Measurements from ENCODE around the gene RTN4.
A peak's percentile ranks its signal among the peaks of the same experiment; 100 is the strongest.
"Not testable (repeated sequence)": the region's sequence is repeated elsewhere in the genome, so short reads cannot be mapped to it uniquely, and the experiment has no call there.

The RTN4 gene

DNA sequence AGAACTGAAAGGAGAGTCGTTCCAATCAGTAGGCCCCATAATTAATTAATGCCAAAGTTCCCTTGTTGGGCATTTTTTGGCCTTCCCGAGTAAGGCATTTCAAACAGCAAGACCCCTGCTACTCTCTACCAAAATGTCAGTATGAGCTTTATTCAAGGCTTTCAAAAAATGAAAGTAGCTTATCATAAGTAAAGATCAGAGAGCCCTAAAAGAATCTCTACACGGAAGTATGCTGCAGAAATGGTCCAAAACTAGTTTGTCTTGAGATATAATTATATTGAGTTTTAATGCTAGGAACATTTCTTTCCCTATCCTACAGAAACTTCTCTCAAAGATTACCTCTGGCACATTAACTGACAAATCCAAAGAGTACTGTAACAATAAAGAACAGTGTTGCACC lies 43.9 kb downstream of the RTN4 start:
- DNase-seq (ENCODE audit: low spot score) = no peak

DNA sequence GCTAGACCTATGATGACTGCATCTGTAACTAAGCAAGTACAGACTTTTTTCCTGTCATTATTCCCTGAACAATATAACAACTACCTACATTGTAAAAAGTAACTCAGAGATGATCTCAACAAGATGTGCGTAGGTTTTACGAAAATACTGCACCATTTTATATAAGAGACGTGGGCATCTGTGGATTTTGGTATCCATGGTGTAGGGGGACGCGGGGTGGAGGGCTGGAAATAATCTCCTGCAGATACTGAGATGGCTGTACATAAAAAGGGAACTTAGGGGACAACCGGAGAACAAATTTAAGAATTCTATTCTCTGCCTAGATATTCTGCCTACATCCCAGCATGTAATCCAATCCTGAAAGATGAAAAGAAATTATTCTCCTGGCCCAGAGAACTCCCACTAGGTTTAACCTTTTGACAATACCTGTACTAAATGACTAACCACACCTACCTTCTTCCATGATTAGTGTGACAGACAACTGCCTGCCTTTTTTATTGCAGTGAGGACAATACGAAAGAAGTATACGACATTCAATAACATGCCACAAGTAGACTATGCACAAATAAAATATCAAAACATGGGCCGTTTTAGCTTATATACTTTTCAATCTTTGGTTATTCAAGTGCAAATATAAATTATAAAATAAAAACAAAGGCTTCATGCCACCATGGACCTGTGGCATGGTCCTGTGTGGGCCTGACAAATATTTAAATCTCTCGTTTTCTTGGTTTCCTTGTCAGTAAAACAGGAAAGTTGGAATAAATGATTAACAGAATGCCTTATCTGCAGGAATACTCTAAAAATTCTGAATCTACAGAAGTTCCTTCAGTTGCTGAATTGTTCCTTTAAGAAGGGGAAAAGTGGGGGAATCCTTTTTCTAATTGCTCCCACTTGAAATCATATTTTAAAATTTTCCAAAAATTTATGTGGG lies 46.3 kb downstream of the RTN4 start:
- DNase-seq (ENCODE audit: low spot score) = no peak

DNA sequence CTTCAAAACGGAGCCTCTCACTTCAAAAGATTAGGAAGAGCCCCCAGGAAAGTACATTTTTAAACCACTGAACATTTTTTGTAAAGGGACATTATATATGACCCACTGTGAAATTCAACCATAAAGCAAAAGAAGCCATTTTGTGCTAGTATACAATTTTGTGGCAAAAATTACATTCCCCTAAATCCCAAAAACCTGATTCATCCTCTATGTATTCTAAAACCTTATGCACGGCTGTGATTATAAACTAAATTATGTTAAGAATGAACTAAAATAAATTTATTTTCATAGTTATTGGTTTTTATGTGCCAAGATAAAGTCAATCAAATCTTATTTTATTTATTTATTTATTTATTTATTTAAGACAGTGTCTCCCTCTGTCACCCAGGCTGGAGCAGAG lies 48.5 kb downstream of the RTN4 start:
- DNase-seq (ENCODE audit: low spot score) = no peak

DNA sequence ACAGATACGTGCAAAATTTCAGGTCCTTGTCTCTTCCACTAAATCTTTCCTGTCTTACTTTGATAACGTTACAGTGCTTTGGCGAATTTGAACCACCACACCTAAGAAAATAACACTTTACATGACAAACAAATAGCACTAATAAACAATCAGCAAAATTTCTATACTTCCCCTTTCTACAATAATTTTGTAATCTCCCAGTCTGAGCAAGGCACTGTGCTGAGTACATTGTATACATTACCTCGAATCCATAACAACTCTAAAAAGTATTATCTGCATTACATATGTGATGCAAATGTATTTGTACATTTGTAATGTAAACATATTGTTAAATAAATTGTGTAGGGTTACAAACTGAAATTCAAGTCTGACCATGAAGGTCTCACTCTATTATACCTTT lies 49.9 kb downstream of the RTN4 start:
- DNase-seq (ENCODE audit: low spot score) = no peak

DNA sequence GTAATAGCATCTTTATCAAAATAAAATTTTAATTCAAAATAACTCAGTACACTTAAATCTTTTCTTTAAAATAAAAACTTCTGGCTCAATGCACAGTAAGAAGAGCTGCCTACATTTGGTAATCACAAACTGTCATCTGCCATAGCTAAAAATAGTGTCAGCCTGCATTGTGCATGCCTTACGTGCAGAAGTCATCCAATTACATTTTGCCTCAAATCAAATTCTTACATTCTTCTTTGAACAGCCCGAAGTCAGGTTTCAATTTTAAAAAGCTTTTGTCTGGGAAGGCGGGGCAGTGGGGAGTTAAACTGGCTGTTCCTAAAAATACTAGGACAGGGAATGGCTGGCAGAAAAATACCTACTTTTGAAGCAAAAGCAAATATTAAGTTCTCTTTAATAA lies 51.1 kb downstream of the RTN4 start:
- peak; percentile 60 for DNase-seq (ENCODE audit: low spot score)

DNA sequence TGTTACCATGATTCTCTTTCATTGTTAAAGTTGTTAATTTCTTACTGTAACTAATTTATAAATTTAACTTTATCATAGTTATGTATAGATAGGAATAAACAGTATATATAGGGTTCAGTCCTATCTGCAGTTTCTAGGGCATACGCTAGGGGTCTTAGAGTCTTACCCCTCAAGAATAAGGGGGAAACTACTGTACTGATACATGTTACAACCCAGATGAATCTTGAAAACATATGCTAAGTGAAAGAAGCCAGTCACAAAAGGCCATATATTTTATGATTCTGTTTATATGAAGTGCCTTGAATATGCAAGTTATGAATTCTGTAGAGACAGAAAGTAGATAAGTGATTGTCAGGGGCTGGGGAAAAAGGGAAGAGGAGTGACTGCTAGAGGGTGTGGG lies 52.4 kb downstream of the RTN4 start:
- no peak for DNase-seq (ENCODE audit: low spot score)

DNA sequence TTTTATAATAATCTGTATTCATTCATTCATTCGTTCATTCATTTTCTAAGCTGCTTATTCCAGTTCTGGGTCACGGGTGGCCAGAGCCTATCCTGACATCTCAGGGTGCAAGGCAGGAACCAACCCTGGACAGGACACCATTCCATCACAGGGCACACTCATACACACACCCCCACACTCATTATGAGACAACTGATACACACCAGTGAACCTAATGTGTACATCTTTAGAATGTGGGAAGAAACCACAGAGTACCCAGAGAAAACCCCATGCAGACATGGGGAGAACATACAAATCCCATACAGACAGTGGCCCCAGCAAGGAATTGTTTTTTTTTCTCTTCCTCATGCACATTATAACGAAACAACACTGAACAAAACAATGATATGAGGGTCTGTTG lies 54.7 kb downstream of the RTN4 start:
- DNase-seq (ENCODE audit: low spot score) = no peak

DNA sequence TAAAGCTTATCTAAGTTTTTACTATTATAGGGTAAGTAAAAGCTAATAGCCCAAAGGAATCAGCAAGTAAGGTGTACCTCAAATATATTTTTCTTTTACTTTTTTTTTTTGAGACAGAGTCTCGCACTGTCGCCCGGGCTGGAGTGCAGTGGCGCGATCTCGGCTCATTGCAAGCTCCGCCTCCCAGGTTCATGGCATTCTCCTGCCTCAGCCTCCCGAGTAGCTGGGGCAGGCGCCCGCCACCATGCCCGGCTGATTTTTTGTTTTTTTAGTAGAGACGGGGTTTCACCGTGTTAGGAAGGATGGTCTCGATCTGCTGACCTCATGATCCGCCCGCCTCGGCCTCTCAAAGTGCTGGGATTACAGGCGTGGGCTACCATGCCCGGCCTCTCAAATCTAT lies 59.6 kb downstream of the RTN4 start:
- not testable (repeated sequence) for DNase-seq (ENCODE audit: low spot score)

DNA sequence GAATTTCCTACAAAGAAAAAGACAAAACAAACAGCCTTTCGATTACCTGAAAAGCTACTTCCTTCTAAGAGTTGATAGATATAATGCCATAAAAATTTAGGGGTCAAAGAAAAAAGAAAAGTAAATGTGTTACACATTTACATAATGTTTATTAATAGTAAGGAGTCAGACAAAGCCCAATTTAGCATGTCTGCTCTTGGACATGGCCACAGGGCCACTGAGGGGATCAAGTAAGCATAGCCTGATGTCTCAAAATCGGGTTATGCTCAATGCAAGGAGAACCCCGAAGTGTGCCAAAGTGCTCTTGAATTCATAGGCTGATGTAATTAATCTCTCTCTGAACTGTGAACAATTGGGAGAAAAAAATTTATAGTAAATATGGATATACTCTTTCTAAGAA lies 61.6 kb downstream of the RTN4 start:
- DNase-seq (ENCODE audit: low spot score) = no peak

DNA sequence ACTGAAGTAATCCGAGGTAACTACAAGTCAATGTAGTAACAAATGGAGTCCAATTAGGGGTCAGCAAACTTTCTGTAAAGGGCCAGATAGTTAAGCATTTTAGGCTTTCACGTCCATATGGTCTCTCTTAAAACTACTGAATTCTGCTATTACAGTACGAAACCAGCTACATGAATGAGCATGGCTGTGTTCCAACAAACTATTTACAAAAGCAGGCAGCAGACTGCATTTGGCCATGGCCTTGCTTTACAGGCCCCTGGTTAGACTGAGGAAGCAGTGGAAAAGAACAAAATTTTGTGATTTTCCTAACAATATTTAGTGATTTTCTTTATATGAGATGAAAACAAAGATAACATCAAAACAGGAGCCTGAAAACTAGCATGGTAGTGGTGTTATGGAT lies 64.0 kb downstream of the RTN4 start:
- DNase-seq (ENCODE audit: low spot score) = no peak

DNA sequence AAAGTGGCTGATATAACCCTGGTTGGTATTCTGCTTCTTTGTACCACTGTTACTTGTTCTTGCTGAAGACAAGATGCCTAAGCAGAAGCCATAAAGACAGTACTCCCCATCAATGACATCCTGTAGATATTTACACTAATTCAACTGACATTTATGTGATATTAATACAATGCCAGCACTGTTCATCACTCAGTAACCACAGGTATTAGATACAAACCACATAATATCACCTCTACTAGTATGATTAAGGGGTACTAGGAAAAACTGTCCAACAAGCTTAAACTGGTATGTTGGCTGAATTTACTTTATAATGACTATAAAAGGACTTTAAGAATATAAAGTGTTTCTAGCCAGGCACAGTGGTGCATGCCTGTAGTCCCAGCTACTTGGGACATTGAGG lies 65.8 kb downstream of the RTN4 start:
- no peak for DNase-seq (ENCODE audit: low spot score)

DNA sequence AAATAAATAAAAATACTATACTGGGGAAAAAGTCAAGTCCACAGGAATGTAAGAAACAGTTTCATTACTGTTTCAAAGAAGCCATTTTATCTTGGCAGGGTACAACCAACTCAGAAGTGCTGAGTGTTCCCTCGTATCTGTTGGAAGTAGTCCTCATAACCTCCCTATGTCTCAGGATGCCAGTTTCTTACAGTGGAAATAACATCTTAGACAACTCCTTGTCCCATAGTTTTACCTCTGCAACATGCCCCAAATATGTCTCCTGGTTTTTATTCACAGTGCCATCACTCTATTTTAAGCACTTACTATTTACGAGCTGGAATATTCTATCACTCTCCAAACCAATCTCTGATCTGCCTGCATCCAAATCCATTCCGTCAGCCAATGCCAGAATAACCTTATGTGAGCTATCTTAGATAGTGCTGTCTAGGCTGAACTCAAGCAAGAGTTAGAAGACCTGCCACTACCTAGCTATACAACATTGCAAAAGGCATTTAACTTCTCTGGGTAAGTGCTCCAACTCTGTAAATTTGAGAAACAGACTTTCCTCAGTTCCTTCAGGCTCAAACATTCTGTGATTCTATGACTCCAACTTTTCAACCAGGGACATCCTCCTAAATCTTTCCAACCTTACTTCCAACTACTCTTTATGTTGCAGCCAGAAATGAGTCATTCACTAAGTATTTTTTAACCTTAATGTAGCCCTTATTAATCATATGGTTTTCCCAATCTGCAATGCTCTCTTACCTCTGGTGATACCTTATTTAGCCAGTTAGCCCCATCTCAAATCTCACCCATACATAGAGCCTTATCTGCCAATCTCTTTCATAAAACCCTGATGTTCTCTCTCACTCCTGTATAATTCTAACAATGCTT lies 66.7 kb downstream of the RTN4 start:
- DNase-seq (ENCODE audit: low spot score) = peak; percentile 19

DNA sequence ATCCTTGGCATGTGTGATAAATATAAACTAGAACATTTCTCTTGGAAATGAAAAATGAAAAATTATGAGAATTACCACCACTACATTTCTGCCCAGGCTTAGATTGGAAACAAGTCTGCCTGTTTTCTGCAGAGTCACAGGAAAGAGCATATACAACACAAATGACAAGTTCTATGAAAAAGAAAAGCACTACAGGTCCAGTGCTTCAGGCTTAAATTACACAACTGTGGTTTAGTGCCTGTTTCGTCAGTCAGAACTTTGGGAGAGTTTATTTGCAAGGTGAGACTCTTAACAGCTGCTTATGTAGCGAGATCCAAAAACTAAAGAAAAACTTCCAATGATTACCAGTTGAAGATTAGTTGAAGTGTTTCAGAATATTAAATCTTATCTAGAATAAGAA lies 68.9 kb downstream of the RTN4 start:
- no peak for DNase-seq (ENCODE audit: low spot score)

DNA sequence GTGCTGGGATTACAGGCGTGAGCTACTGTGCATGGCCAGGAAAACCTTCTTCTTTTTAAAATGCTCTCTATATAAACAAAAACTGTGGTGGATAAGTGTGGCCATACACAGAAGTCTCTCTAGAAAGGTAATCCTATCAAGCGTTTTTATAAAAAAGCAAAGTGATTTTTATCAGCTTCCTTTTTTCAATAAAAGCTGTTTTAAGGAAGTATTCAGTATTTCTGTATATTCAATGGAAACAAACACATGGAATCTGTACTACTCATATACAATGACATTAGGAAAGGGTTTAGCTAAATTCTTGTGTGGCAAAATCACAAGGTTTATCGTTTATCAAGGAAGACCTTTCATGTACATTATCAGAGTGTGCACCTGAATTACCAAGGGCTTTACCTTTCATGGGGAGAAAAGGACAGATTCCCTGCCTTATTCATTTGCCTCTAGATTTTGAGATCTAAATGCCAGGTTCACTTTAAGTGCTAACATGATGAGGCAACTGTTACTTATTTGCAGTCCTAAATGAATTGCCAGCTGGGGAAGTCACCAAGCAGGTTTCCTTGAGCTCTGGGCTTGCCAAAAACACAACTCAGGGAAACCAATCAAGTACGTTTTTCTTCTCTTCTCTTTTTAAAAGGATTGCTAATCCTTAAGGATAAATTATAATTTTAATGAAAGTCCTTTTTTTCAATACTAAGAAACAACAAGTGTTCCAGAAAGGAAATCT lies 70.8 kb downstream of the RTN4 start:
- DNase-seq (ENCODE audit: low spot score) = no peak

DNA sequence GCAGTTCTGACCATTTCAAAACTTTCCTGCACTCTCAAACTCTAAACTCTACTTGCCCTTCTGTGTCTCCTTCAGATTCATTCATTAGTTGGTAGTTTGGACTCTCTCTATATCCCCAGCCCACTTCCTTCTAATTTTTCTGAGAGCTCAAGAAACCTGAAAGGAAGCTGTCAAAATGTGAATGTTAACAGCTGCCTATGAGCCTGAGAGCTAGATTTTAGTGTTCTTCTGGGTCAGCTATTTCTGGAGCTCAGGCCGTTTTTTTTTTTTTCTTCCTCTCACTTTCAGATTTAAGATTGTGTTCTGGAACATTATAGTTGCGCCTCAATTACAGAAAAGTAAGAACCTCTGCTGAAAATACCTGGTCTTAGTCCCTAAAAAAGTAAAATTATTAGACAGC lies 73.1 kb downstream of the RTN4 start:
- DNase-seq (ENCODE audit: low spot score) = no peak

DNA sequence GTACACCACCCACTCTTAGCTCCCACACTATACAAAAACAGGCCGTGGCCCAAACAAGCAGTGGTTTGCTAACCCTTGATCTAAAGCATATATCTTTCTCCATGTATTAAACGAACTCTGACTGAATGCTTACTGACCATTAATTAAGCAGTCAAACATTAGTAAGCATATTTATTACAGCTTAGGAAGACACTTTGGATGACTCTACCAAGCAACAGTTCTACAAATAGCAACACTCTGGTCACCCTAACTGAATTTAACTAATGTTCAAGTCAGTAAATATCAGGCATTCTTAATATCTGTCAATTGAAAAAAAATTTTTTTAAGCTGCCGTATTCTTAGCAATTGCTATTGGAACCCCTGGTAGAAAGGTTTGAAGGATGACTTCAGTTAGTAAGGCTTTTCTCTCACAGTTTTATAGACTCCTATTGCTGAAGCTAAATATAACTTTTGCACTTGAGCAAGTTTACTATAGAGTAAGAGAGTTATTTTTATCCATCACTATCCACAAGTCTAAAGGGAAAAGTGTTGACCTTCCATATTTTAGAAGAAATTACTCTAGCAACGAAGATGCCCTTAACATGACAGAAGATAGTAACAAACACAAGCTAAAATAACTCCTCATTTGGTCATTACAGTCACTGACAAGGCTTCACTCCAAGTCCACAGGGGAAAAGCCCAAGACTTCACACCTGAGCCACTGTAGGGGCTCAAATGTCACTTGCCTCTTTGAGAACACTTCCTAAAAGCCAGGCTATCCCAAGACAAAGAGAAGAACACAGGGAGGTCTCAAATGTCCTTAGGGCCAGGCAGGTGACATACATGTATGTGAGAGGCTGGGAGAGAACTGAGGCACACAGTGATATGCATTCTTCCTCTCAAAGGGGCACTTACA lies 74.4 kb downstream of the RTN4 start:
- DNase-seq (ENCODE audit: low spot score) = no peak

DNA sequence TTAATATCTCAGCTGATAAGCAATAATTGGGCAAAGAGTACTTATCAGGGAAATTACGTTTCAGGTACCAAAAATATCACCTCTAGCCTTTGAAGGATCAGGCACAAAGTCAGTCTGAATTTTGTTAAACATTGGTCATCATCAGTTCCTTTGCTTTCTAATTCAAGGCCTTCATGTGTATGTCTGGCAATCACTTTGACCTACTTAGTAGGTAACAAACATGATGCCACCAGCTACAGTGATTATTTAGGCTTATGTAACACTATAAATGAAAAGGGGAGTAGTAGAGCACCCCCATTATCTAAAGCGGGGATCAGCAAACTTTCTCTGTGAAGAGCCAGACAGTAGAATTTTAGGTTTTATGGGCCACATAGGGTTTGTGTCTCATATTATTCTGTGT lies 75.1 kb downstream of the RTN4 start:
- DNase-seq (ENCODE audit: low spot score) = no peak

DNA sequence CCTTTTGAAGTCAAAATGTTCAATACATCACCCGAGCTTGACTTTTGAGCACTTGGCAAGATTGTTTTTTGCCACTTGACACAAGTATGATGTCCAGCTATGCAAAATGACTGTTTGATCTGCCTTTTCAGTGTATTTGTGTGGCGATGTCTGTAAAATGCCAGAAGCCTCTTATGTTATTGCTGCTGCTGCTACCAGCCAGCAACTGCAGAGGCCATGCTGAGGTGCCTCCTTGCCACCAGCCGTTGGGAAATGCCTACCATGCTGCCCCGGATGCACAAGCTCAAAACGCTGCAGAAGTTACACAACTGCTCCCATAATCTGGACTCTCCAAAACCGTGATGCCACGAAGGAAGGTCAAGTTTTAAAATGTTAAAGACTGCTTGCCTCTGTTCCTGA lies 80.3 kb downstream of the RTN4 start:
- no peak for DNase-seq (ENCODE audit: low spot score)

DNA sequence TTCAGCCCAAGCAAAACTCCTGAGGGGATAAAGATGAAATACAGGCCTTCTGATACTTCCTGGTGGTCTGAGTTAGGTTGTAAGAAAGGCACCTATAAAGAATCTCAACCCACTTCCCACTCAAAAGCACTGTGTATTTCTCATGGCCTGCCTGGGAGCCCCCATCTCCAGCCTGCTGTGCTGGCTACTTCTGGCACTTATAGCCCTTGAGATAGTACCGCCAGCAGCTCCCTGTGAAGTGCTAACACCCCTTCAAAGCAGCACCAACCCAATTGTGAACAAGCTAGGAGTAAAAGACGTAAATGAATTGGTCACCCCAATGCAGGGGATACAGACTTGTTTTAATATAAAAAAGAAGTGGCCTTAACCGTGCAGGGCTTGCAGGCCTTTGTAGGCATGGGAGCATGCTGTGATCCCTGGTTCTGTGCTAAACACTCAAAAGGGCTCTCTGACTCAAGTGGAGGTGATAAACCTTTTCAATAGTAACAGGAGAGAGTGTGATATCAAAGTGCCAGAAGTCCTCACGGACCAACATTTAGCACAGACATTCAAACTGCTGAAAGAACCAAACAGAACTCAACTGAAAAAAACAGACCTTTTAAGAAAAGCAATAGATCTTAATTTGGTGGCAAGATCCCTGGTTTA lies 80.8 kb downstream of the RTN4 start:
- no peak for DNase-seq (ENCODE audit: low spot score)

DNA sequence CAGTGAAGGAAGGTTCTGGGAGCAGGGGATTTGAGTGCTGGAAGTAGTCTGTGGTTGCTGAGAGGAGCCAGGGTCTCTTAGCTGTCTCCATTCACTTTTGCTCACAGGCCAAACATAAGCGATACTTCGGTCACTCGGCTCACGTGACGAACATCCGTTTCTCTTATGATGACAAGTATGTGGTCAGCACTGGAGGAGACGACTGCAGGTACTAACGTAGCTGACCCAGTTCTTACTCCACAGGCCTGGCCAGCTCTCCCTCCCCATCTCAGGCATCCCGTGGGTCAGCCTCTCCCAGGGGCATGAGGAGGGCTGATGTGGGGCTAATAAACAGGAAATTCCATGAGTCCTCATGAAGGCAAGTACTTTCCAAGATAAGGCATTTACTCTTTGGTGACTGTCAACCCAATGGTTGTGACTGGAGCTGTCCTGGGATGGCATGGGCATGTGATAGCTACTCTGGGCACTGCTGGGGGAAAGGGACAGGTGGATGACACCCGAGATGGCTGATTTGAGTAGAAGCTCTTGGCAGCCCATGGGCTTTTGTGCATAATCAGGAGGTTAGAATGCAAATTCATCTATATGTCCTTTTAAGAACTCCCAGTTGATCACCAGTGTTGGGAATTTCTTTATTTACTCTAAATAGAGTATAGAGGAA lies 81.6 kb downstream of the RTN4 start:
- no peak for DNase-seq (ENCODE audit: low spot score)
